Nephron (organoid): ENCODE measurements around the gene CAPSL.

Experiments
- H3K27ac Mint-ChIP-seq, 3 experiments: 2 replicates each; pipeline ENCODE4 v1.8.0; 2020; ENCODE audit warnings: mixed read lengths in 3 of 3, mild to moderate bottlenecking in 2 of 3, moderate library complexity in 1 of 3
- H3K27me3 Mint-ChIP-seq: 2 replicates; pipeline ENCODE4 v1.8.0; 2021; ENCODE audit warnings: low read depth, mild to moderate bottlenecking, moderate library complexity, mixed read lengths
- H3K36me3 Mint-ChIP-seq: 2 replicates; pipeline ENCODE4 v1.8.0; 2020; ENCODE audit warnings: low read depth, mixed read lengths
- H3K4me1 Mint-ChIP-seq: 2 replicates; pipeline ENCODE4 v1.8.0; 2020; ENCODE audit warnings: mixed read lengths
- H3K4me3 Mint-ChIP-seq, 3 experiments: 2 replicates each; pipeline ENCODE4 v1.8.0; 2020; ENCODE audit warnings: mild to moderate bottlenecking in 3 of 3, mixed read lengths in 3 of 3, moderate library complexity in 2 of 3
- H3K9me3 Mint-ChIP-seq: 2 replicates; pipeline ENCODE4 v1.8.0; 2020; ENCODE audit warnings: mixed read lengths
- TF ChIP-seq, protein P1 (sequence below), 3 experiments: fragments of 200-600 bp; sonication (generic); IDR thresholded peaks; one replicate each; pipeline ENCODE4 v1.5.0; 2021; ENCODE audit warnings: antibody characterized with exemption in 3 of 3; ENCODE audit not compliant: unreplicated experiment in 3 of 3

The CAPSL gene

DNA sequence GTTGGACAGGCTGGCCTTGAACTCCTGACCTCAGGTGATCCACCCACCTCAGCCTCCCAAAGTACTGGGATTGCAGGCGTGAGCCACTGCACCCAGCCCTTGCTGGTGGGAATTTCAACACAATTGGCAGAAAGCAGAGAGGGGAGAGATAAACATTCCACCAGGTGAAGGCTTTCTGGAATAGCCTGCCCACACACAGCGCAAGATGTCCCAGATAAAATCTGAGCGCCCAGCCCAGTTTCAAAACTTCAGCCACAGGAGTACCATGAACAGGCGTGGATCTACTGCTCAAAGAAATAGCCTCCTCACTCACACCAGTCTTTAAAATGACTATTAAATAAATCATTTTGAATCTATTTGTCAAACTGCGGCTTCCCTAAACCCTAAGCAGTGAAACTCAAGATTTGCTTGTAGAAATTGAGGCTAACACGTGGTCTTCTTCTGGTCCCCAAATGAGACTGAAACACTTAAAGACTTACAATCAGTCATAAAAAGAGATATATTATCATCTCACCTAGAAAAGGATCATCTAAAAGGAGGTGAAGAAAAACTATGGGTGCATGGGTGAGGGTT is 34.7 kb downstream of the CAPSL start:
- Mint-ChIP-seq H3K27ac (no peak overlapping the region), H3K9me3 (peaks cover 3% of the 10 kb centered on the region), H3K4me1 (no peaks in the 10 kb centered on the region), H3K36me3 (no peaks in the 10 kb centered on the region), H3K4me3 (no peak overlapping the region), H3K27me3 (no peaks in the 10 kb centered on the region)
- TF ChIP-seq, protein P1, sequence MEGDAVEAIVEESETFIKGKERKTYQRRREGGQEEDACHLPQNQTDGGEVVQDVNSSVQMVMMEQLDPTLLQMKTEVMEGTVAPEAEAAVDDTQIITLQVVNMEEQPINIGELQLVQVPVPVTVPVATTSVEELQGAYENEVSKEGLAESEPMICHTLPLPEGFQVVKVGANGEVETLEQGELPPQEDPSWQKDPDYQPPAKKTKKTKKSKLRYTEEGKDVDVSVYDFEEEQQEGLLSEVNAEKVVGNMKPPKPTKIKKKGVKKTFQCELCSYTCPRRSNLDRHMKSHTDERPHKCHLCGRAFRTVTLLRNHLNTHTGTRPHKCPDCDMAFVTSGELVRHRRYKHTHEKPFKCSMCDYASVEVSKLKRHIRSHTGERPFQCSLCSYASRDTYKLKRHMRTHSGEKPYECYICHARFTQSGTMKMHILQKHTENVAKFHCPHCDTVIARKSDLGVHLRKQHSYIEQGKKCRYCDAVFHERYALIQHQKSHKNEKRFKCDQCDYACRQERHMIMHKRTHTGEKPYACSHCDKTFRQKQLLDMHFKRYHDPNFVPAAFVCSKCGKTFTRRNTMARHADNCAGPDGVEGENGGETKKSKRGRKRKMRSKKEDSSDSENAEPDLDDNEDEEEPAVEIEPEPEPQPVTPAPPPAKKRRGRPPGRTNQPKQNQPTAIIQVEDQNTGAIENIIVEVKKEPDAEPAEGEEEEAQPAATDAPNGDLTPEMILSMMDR (IDR thresholded peaks at IDR 0.05; ENCODE audit: unreplicated experiment in 3 of 3) = no peak

DNA sequence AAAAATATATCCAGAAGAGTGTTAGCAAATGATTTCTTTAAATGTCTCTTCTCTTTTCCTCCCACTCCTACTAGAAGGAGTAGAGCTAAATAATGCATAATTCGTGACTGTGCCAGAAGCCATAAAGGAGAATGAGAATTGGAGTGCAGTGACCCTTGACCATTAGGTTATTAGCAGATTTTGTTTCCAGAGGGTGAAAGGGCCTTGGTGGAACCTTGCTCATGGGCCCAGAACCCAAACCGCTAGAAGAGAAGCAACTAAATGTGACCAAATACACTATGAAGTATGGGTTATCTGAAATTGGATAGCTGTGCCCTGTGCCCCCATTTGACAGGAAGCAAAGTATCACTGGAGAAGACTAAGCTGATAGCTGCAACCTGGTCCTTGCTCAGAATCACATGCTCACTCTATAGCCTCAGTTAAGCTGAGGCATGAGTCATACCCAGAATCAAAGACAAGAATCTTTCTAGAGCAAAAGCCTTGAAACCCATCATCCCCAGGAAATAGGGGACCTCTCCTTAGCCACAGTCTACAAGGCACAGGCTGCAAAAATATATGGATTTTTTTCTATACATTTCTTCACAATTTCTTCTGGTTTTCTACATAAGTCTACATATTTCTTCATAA is 36.3 kb downstream of the CAPSL start:
- no peaks in the 10 kb centered on the region for H3K4me1 Mint-ChIP-seq
- H3K27me3 Mint-ChIP-seq = no peaks in the 10 kb centered on the region
- peaks cover 3% of the 10 kb centered on the region for H3K9me3 Mint-ChIP-seq
- TF ChIP-seq, protein P1 (IDR thresholded peaks at IDR 0.05; ENCODE audit: unreplicated experiment in 3 of 3) = no peak
- no peak overlapping the region for H3K27ac Mint-ChIP-seq
- no peaks in the 10 kb centered on the region for H3K36me3 Mint-ChIP-seq
- no peak overlapping the region for H3K4me3 Mint-ChIP-seq

DNA sequence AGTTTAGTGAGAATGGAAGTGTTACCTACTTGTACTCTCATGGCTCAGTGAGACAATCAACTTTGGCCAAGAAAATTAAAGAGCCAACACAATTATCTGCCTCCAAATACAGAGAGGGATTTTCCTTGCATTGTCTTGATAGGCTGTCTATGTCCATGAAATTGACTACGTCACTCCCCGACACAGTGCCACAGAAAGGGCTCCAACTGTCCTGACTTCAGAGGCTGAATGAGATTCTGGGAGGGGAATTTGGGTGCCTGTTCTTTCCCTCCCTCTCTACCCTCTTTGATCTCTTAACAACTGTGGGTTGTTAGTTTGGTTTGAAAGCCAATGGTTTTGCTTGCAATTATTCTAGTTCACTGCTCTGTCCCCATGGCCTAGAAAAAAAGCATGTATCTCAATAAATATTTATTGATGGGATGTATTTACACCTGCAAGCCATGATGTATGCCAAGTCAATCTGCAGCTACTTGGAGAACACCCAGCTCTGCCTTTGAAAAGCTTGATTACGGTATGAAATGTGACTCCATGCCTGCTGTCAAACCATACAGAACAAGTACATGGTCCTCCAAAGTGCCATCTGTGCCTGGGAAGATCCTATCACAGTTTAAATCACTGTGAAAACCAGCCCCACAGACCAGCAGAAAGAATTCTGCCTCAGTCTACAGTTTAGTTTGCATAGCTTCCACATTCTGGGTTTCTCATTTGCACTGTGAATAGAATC is 37.3 kb downstream of the CAPSL start:
- Mint-ChIP-seq H3K27me3 (no peaks in the 10 kb centered on the region), H3K9me3 (peaks cover 3% of the 10 kb centered on the region), H3K27ac (no peak overlapping the region), H3K4me1 (no peaks in the 10 kb centered on the region), H3K4me3 (no peak overlapping the region), H3K36me3 (no peaks in the 10 kb centered on the region)
- TF ChIP-seq, protein P1 (IDR thresholded peaks at IDR 0.05; ENCODE audit: unreplicated experiment in 3 of 3) = no peak

- H3K27ac Mint-ChIP-seq = no peak overlapping the region
- H3K27me3 Mint-ChIP-seq = no peaks in the 10 kb centered on the region
- no peaks in the 10 kb centered on the region for H3K4me1 Mint-ChIP-seq
- H3K9me3 Mint-ChIP-seq = no peaks in the 10 kb centered on the region
- H3K4me3 Mint-ChIP-seq = no peak overlapping the region
- TF ChIP-seq, protein P1 (IDR thresholded peaks at IDR 0.05; ENCODE audit: unreplicated experiment in 3 of 3) = no peak
- H3K36me3 Mint-ChIP-seq = no peaks in the 10 kb centered on the region
Measured at GRCh38 chr5:35899800-35900199, 38.6 kb downstream of the CAPSL start.

DNA sequence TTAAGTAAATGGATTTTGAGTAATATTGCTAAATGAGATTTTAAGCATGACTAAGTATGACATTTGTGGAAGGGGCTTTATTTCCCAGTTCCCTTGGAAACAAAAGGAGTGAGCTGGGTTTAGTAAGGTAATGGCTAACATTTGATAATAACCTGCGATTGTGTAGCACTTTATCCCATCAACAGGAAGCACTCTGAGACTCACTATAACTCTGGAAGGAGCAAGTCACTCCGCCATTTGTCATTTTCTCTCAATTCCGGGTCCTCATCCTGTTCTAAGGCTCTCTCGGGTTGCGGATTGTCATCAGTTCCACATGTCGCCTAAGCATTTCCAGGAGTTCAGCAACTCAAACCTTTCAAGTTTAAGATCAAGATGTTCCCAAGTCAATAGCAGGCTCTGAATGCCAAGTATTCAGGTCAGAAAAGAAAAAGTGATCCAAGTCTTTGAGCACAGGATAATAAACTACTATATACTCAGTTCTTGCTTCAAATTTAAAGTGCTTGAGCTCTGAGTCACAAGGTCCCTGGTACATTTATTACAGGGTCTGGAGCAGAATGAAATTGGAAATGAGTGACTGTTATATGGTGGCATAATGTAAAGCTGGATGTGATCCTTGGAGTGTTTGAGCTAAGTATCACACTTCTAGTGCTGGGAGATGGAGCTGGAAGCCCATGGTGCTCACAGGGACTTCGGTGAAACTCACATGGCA is 39.3 kb downstream of the CAPSL start:
- no peaks in the 10 kb centered on the region for H3K4me1 Mint-ChIP-seq
- no peaks in the 10 kb centered on the region for H3K36me3 Mint-ChIP-seq
- H3K27me3 Mint-ChIP-seq = no peaks in the 10 kb centered on the region
- H3K27ac Mint-ChIP-seq = no peak overlapping the region
- TF ChIP-seq, protein P1 (IDR thresholded peaks at IDR 0.05; ENCODE audit: unreplicated experiment in 3 of 3) = no peak
- no peaks in the 10 kb centered on the region for H3K9me3 Mint-ChIP-seq
- no peak overlapping the region for H3K4me3 Mint-ChIP-seq
